DND-41 (cell line): ENCODE measurements around the gene AP1B1.

ENCODE experiments used
- ATAC-seq: fragments of 200-7000 bp; cut with Tn5 transposase; 3 replicates; pipeline ENCODE4 v1.9.1; 2021; ENCODE audit warnings: low read depth; ENCODE audit not compliant: insufficient read depth
- DNase-seq: peaks from one replicate; pipeline ENCODE4 v3.0.0-alpha.2; 2020
- H2AFZ ChIP-seq: 2 replicates; pipeline ENCODE4 v1.6.0; 2012; ENCODE audit warnings: low read depth, low read length
- H3K27ac ChIP-seq: 2 replicates; pipeline ENCODE4 v1.5.1; 2012; ENCODE audit warnings: low read length, inconsistent platforms
- H3K27me3 ChIP-seq: fragments of 200-600 bp; sonication (generic); 2 replicates; pipeline ENCODE4 v1.6.0; 2012; ENCODE audit warnings: low read length, mild to moderate bottlenecking, inconsistent platforms; ENCODE audit not compliant: insufficient read depth, poor library complexity
- H3K36me3 ChIP-seq: 2 replicates; pipeline ENCODE4 v1.5.1; 2012; ENCODE audit warnings: low read length, inconsistent platforms; ENCODE audit not compliant: insufficient read depth
- H3K4me1 ChIP-seq: 2 replicates; pipeline ENCODE4 v1.5.1; 2012; ENCODE audit warnings: mild to moderate bottlenecking, low read length; ENCODE audit not compliant: insufficient read depth
- H3K4me2 ChIP-seq: 2 replicates; pipeline ENCODE4 v1.6.0; 2012; ENCODE audit warnings: mild to moderate bottlenecking, moderate library complexity, low read length, inconsistent platforms; ENCODE audit not compliant: insufficient read depth
- H3K4me3 ChIP-seq, 2 experiments: fragments of 200-600 bp in 1 of 2; shearing (Covaris generic) in 1 of 2; 2 replicates each; pipeline ENCODE4 v1.5.1; 2012 to 2016; ENCODE audit warnings: inconsistent platforms in 2 of 2, low read length in 2 of 2, mild to moderate bottlenecking in 2 of 2, low read depth in 1 of 2, moderate library complexity in 1 of 2
- H3K79me2 ChIP-seq: 2 replicates; pipeline ENCODE4 v1.6.0; 2012; ENCODE audit warnings: low read length, inconsistent platforms; ENCODE audit not compliant: insufficient read depth
- H3K9ac ChIP-seq: 2 replicates; pipeline ENCODE4 v1.6.0; 2012; ENCODE audit warnings: low read depth, mild to moderate bottlenecking, inconsistent platforms, low read length, moderate library complexity
- H3K9me3 ChIP-seq: 2 replicates; pipeline ENCODE4 v1.5.1; 2012; ENCODE audit warnings: low read length, moderate library complexity, mild to moderate bottlenecking, inconsistent platforms; ENCODE audit not compliant: insufficient read depth, severe bottlenecking
- H4K20me1 ChIP-seq: 2 replicates; pipeline ENCODE4 v1.6.0; 2012; ENCODE audit warnings: low read length; ENCODE audit not compliant: insufficient read depth
- CTCF ChIP-seq: IDR thresholded peaks from 2 replicates; pipeline ENCODE4 v1.5.1; 2012; ENCODE audit warnings: borderline replicate concordance, low read length, moderate library complexity, mild to moderate bottlenecking; ENCODE audit not compliant: poor library complexity, severe bottlenecking; ENCODE audit errors: extremely low read depth
- EZH2 ChIP-seq: IDR thresholded peaks from 3 replicates; pipeline ENCODE4 v1.6.1; 2012; ENCODE audit warnings: borderline replicate concordance, low read depth, mild to moderate bottlenecking, moderate library complexity, low read length, inconsistent platforms; ENCODE audit not compliant: severe bottlenecking

AP1B1 gene

DNA sequence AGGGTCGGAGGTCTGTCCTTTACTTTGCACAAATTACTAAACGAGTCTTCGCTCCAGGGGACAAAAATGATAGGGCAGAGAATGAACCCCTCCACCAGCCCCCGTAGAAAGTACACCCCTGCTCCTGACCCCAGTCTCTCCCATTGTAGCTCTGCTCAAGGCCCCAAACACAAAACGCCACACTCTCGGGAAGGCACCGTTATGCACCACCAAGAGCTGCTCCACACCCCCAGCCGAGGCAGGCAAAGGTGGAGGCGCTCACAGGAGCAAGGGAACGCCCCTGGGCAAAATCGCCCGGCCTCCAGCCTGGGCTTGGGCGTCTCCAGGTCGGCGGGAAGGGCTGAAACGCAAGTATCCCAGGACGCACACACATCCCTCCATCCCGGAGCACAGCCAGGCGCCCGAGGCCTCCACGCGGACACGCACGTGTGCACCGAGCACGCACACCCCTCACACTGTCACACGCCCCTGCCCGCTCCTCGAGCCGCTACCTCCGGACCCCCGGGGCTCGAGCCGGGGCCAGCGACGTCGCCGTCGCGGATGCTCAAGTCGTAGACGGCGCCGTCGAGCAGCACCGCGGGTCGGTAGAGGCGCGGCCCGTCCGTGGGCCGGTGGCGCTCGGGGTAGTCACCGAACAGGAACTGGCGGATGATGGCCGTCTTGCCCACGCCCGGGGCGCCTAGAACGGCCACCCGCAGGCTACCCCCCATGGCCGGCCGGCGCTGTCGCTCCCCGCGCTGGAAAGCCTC, 73.7 kb downstream of the AP1B1 start:
- Histone ChIP-seq H2AFZ (no peak overlapping the region), H3K4me1 (peaks cover 11% of the 10 kb centered on the region; the same call in 1 of the 2 replicates)

GRCh38 chr22:29313576-29314466, 74.5 kb downstream of the AP1B1 start:
- H2AFZ ChIP-seq, result no peak overlapping the region
- no peak overlapping the region for H3K27ac ChIP-seq
- H3K36me3 ChIP-seq, result no peaks in the 10 kb centered on the region
- TF ChIP-seq CTCF, result no peak
- peak overlapping the region; percentile 54; the same call in 1 of the 2 replicates for H3K4me2 ChIP-seq
- peaks cover 5% of the 10 kb centered on the region; the same call in 1 of the 2 replicates for H4K20me1 ChIP-seq
- no peak overlapping the region for H3K4me3 ChIP-seq
- peaks cover 11% of the 10 kb centered on the region; the same call in 1 of the 2 replicates for H3K4me1 ChIP-seq
- DNase-seq, result no peak
- H3K9me3 ChIP-seq, result no peaks in the 10 kb centered on the region
- peaks cover 9% of the 10 kb centered on the region for H3K27me3 ChIP-seq
- no peaks in the 10 kb centered on the region for H3K79me2 ChIP-seq
- no peak overlapping the region for H3K9ac ChIP-seq
- ATAC-seq, result no peak

More for the DNA sequence above, 73.7 kb downstream of the AP1B1 start:
- no peak for TF ChIP-seq CTCF
- no peak for TF ChIP-seq EZH2
- ATAC-seq, result no peak
- H3K4me3 ChIP-seq, result peak overlapping the region in 1 of 2 experiments; percentile 36; a peak in 1 of 4 replicates
- H4K20me1 ChIP-seq, result peaks cover 5% of the 10 kb centered on the region; the same call in 1 of the 2 replicates
- no peaks in the 10 kb centered on the region for H3K79me2 ChIP-seq
- no peak overlapping the region; the same call in 1 of the 2 replicates for H3K9ac ChIP-seq
- H3K27ac ChIP-seq, result no peak overlapping the region
- DNase-seq, result no peak
- H3K9me3 ChIP-seq, result no peaks in the 10 kb centered on the region
- no peaks in the 10 kb centered on the region for H3K36me3 ChIP-seq
- peaks cover 9% of the 10 kb centered on the region for H3K27me3 ChIP-seq
- H3K4me2 ChIP-seq, result peak overlapping the region; percentile 54; the same call in 1 of the 2 replicates

GRCh38 chr22:29313126-29313575, 75.2 kb downstream of the AP1B1 start:
- Histone ChIP-seq H3K79me2 (no peaks in the 10 kb centered on the region), H3K27me3 (peaks cover 9% of the 10 kb centered on the region), H4K20me1 (peaks cover 7% of the 10 kb centered on the region; the same call in 1 of the 2 replicates), H3K9me3 (no peaks in the 10 kb centered on the region), H3K4me2 (no peak overlapping the region), H3K36me3 (no peaks in the 10 kb centered on the region), H3K4me3 (no peak overlapping the region), H3K9ac (no peak overlapping the region), H3K4me1 (peaks cover 11% of the 10 kb centered on the region; the same call in 1 of the 2 replicates), H2AFZ (no peak overlapping the region), H3K27ac (no peak overlapping the region)
- DNase-seq, result no peak
- TF ChIP-seq CTCF (peak; percentile 56), EZH2 (no peak)
- ATAC-seq, result no peak
